ENCODE data around the gene STK24.

- TF ChIP-seq, protein P1, sequence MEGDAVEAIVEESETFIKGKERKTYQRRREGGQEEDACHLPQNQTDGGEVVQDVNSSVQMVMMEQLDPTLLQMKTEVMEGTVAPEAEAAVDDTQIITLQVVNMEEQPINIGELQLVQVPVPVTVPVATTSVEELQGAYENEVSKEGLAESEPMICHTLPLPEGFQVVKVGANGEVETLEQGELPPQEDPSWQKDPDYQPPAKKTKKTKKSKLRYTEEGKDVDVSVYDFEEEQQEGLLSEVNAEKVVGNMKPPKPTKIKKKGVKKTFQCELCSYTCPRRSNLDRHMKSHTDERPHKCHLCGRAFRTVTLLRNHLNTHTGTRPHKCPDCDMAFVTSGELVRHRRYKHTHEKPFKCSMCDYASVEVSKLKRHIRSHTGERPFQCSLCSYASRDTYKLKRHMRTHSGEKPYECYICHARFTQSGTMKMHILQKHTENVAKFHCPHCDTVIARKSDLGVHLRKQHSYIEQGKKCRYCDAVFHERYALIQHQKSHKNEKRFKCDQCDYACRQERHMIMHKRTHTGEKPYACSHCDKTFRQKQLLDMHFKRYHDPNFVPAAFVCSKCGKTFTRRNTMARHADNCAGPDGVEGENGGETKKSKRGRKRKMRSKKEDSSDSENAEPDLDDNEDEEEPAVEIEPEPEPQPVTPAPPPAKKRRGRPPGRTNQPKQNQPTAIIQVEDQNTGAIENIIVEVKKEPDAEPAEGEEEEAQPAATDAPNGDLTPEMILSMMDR (IDR thresholded peaks at IDR 0.05; ENCODE audit: insufficient read depth, low read length, poor library complexity, severe bottlenecking), result no peak
- TF ChIP-seq EZH2phosphoT487 (conservative IDR thresholded peaks at IDR 0.05; ENCODE audit: low read length), result no peak
Measured at GRCh38 chr13:98489446-98490194, 87.3 kb downstream of the STK24 start.

Measured in SU-DHL-6 (cell line).